ENCODE data around the gene ATP5MG.

ATP5MG gene

GRCh38 chr11:118370774-118371173, 30.6 kb upstream of the ATP5MG start:
- Histone ChIP-seq H3K36me3 (ENCODE audit: control insufficient read depth in 2 of 2, insufficient read depth in 1 of 2, low read length in 2 of 2) (peaks cover 17 to 95% of the 10 kb centered on the region in 2 experiments), H3K4me3 (ENCODE audit: low read depth, low read length) (no peak overlapping the region), H3K9me3 (ENCODE audit: control insufficient read depth, insufficient read depth, low read depth, low read length) (no peaks in the 10 kb centered on the region), H3K27ac (ENCODE audit: extremely low read depth, low read depth, low read length) (no peak overlapping the region), H3K4me1 (ENCODE audit: control insufficient read depth, insufficient read depth, low read length) (no peaks in the 10 kb centered on the region)
- POLR2A ChIA-PET = no interaction called here
- CTCF ChIA-PET = interaction anchor here (0.8 to 1.3 kb wide), 2 partner anchors 75 to 200 kb away, joined by 3 read pairs; no protein-coding TSS in a partner anchor
- TF ChIP-seq OVOL3 (tag by site-specific recombination; IDR thresholded peaks at IDR 0.05) (no peak), ZNF114 (tag by site-specific recombination; IDR thresholded peaks at IDR 0.05) (no peak), SALL2 (tag by site-specific recombination; IDR thresholded peaks at IDR 0.05; ENCODE audit: borderline replicate concordance) (no peak), ZNF398 (tag by site-specific recombination; IDR thresholded peaks at IDR 0.05) (no peak), ZNF837 (tag by site-specific recombination; IDR thresholded peaks at IDR 0.05) (no peak), BCL11B (tag by site-specific recombination; IDR thresholded peaks at IDR 0.05; ENCODE audit: low read depth) (no peak), ZNF2 (tag by site-specific recombination; IDR thresholded peaks at IDR 0.05) (no peak)
- TF ChIP-seq, protein P1, sequence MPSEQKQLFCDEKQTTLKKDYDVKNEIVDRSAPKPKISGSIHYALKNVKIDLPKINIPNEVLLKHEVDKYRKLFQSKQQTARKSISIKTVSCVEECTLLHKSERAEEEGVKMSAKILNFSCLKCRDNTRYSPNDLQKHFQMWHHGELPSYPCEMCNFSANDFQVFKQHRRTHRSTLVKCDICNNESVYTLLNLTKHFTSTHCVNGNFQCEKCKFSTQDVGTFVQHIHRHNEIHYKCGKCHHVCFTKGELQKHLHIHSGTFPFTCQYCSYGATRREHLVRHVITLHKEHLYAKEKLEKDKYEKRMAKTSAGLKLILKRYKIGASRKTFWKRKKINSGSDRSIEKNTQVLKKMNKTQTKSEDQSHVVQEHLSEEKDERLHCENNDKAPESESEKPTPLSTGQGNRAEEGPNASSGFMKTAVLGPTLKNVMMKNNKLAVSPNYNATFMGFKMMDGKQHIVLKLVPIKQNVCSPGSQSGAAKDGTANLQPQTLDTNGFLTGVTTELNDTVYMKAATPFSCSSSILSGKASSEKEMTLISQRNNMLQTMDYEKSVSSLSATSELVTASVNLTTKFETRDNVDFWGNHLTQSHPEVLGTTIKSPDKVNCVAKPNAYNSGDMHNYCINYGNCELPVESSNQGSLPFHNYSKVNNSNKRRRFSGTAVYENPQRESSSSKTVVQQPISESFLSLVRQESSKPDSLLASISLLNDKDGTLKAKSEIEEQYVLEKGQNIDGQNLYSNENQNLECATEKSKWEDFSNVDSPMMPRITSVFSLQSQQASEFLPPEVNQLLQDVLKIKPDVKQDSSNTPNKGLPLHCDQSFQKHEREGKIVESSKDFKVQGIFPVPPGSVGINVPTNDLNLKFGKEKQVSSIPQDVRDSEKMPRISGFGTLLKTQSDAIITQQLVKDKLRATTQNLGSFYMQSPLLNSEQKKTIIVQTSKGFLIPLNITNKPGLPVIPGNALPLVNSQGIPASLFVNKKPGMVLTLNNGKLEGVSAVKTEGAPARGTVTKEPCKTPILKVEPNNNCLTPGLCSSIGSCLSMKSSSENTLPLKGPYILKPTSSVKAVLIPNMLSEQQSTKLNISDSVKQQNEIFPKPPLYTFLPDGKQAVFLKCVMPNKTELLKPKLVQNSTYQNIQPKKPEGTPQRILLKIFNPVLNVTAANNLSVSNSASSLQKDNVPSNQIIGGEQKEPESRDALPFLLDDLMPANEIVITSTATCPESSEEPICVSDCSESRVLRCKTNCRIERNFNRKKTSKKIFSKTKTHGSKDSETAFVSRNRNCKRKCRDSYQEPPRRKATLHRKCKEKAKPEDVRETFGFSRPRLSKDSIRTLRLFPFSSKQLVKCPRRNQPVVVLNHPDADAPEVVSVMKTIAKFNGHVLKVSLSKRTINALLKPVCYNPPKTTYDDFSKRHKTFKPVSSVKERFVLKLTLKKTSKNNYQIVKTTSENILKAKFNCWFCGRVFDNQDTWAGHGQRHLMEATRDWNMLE (tag by site-specific recombination; conservative IDR thresholded peaks at IDR 0.05; ENCODE audit: low read depth) = no peak
- TF ChIP-seq, protein P2, sequence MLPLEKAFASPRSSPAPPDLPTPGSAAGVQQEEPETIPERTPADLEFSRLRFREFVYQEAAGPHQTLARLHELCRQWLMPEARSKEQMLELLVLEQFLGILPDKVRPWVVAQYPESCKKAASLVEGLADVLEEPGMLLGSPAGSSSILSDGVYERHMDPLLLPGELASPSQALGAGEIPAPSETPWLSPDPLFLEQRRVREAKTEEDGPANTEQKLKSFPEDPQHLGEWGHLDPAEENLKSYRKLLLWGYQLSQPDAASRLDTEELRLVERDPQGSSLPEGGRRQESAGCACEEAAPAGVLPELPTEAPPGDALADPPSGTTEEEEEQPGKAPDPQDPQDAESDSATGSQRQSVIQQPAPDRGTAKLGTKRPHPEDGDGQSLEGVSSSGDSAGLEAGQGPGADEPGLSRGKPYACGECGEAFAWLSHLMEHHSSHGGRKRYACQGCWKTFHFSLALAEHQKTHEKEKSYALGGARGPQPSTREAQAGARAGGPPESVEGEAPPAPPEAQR (tag by site-specific recombination; IDR thresholded peaks at IDR 0.05) = no peak
- TF ChIP-seq, protein P3, sequence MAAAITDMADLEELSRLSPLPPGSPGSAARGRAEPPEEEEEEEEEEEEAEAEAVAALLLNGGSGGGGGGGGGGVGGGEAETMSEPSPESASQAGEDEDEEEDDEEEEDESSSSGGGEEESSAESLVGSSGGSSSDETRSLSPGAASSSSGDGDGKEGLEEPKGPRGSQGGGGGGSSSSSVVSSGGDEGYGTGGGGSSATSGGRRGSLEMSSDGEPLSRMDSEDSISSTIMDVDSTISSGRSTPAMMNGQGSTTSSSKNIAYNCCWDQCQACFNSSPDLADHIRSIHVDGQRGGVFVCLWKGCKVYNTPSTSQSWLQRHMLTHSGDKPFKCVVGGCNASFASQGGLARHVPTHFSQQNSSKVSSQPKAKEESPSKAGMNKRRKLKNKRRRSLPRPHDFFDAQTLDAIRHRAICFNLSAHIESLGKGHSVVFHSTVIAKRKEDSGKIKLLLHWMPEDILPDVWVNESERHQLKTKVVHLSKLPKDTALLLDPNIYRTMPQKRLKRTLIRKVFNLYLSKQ (tag by site-specific recombination; IDR thresholded peaks at IDR 0.05; ENCODE audit: borderline replicate concordance) = no peak

- no peak overlapping the region for H3K27ac ChIP-seq (ENCODE audit: extremely low read depth, low read depth, low read length)
- POLR2A ChIA-PET = no interaction called here
- CTCF ChIA-PET = interaction anchor here (0.9 to 1.7 kb wide), 2 partner anchors 115 to 230 kb away, joined by 3 to 4 read pairs; no protein-coding TSS in a partner anchor
- H3K4me3 ChIP-seq (ENCODE audit: low read depth, low read length) = no peak overlapping the region
- H3K4me1 ChIP-seq (ENCODE audit: control insufficient read depth, insufficient read depth, low read length) = no peaks in the 10 kb centered on the region
- H3K36me3 ChIP-seq (ENCODE audit: control insufficient read depth in 2 of 2, insufficient read depth in 1 of 2, low read length in 2 of 2) = peaks cover 27 to 98% of the 10 kb centered on the region in 2 experiments
- TF ChIP-seq ZNF549 (tag by site-specific recombination; IDR thresholded peaks at IDR 0.05) = no peak
- no peak for TF ChIP-seq TRIM28 (IDR thresholded peaks at IDR 0.05; ENCODE audit: borderline replicate concordance, low read length)
- no peak for TF ChIP-seq ZNF664 (tag by site-specific recombination; IDR thresholded peaks at IDR 0.05)
- TF ChIP-seq ZNF16 (tag by site-specific recombination; IDR thresholded peaks at IDR 0.05; ENCODE audit: low read depth) = no peak
- H3K9me3 ChIP-seq (ENCODE audit: control insufficient read depth, insufficient read depth, low read depth, low read length) = no peaks in the 10 kb centered on the region
These were observed 28.1 kb upstream of the ATP5MG start for GRCh38 chr11:118373263-118373662.
